Measurements from ENCODE around the gene PFKFB3. TPM values are rescaled to one million over a fixed set of nuclear protein-coding genes. Genes with fewer than 3 reads are reported as not detected.
A peak's percentile ranks its signal among the peaks of the same experiment; 100 is the strongest.
"Not testable (repeated sequence)": the region's sequence is repeated elsewhere in the genome, so short reads cannot be mapped to it uniquely, and the experiment has no call there.

Gene PFKFB3
- total and polyA plus RNA-seq, 10 donors = 6.3 to 227 (median 113) TPM

- no peak for DNase-seq
Measured at GRCh38 chr10:6236349-6237198, 33.8 kb downstream of the PFKFB3 start.

DNA sequence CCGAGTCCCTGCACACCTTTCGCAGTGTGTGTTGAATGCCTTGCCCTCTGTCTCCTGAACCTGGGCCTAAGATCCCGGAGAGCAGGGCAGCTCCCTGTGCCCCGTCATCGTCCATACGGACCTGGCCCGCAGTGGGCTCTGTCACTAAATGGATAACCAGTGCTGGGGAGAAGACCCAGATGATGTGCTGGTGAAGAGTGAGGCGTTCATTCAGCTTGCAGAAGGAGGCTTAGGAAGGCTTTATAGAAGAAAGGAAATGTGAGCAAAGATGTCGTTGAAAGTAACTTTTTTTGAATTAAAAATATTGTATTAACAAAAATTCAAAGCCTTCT, 34.4 kb downstream of the PFKFB3 start:
- 94 to 97% (median 95%) methylated on average over 9 of the region's 9 CpGs for WGBS, 5 donors
- Histone ChIP-seq H3K4me3 (no peak overlapping the region), H3K27ac (peak overlapping the region in 1 of 8 donors; percentile 13), H3K4me1 (peaks cover 0 to 12% (median 8%) of the 10 kb centered on the region in 6 donors), H3K9me3 (no peaks in the 10 kb centered on the region), H3K27me3 (replicated peaks in 1 of 7) (no peaks in the 10 kb centered on the region), H3K36me3 (peaks cover 0 to 72% (median 43%) of the 10 kb centered on the region in 6 donors)
- peak; percentile 20 to 58 (median 33) for TF ChIP-seq POLR2AphosphoS5 (IDR thresholded peaks at IDR 0.05)
- no peak for TF ChIP-seq CTCF (IDR thresholded peaks at IDR 0.05 in 8 of 11, conservative IDR thresholded peaks at IDR 0.05 in 3 of 11)
- no peak for TF ChIP-seq POLR2A (IDR thresholded peaks at IDR 0.05)
- no peak for DNase-seq
- intact Hi-C loops (cut with DNase I; ENCODE audit: low total_unique reads) = no loop called here

More at GRCh38 chr10:6236349-6237198, 33.8 kb downstream of the PFKFB3 start:
- intact Hi-C loops (cut with DNase I; ENCODE audit: low total_unique reads) = no loop called here
- Histone ChIP-seq H3K9me3 (no peaks in the 10 kb centered on the region), H3K4me3 (no peak overlapping the region), H3K4me1 (peaks cover 0 to 12% (median 8%) of the 10 kb centered on the region in 6 donors), H3K27ac (no peak overlapping the region), H3K27me3 (replicated peaks in 1 of 7) (no peaks in the 10 kb centered on the region), H3K36me3 (peaks cover 0 to 75% (median 49%) of the 10 kb centered on the region in 6 donors)
- WGBS, 5 donors = 86 to 96% (median 92%) methylated on average over 36 to 38 of the region's 38 CpGs
- TF ChIP-seq POLR2AphosphoS5 (IDR thresholded peaks at IDR 0.05) = peak; percentile 38 to 76 (median 43)
- no peak for TF ChIP-seq CTCF (IDR thresholded peaks at IDR 0.05 in 8 of 11, conservative IDR thresholded peaks at IDR 0.05 in 3 of 11)

- H3K4me3 ChIP-seq; intact Hi-C loops (cut with DNase I; ENCODE audit: low total_unique reads); DNase-seq; H3K27me3 ChIP-seq (replicated peaks in 1 of 7); H3K9me3 ChIP-seq: not testable (repeated sequence)
- Histone ChIP-seq H3K27ac (peak overlapping the region in 4 of 8 donors; percentile 43 to 62 (median 50)), H3K36me3 (peaks cover 0 to 72% (median 27%) of the 10 kb centered on the region in 6 donors), H3K4me1 (peaks cover 0 to 17% (median 8%) of the 10 kb centered on the region in 6 donors)
- 78 to 93% (median 87%) methylated on average over 6 of the region's 6 CpGs for WGBS, 5 donors
Measured at GRCh38 chr10:6238587-6239212, 36.0 kb downstream of the PFKFB3 start.

GRCh38 chr10:6239213-6239991, 36.7 kb downstream of the PFKFB3 start:
- no peak for DNase-seq
- H3K27me3 ChIP-seq (replicated peaks in 1 of 7) = no peaks in the 10 kb centered on the region
- H3K4me1 ChIP-seq = peaks cover 0 to 24% (median 8%) of the 10 kb centered on the region in 6 donors
- H3K36me3 ChIP-seq = peaks cover 0 to 72% (median 21%) of the 10 kb centered on the region in 6 donors
- intact Hi-C loops (cut with DNase I; ENCODE audit: low total_unique reads) = no loop called here
- H3K9me3 ChIP-seq = no peaks in the 10 kb centered on the region
- 63 to 72% (median 68%) methylated on average over 15 of the region's 15 CpGs for WGBS, 5 donors
- H3K27ac ChIP-seq = peak overlapping the region in 4 of 8 donors; percentile 43 to 62 (median 50)
- peak in 2 of 3 donors; percentile 37 to 81 for TF ChIP-seq POLR2AphosphoS5 (IDR thresholded peaks at IDR 0.05)
- TF ChIP-seq POLR2A (IDR thresholded peaks at IDR 0.05) = no peak
- TF ChIP-seq CTCF (IDR thresholded peaks at IDR 0.05 in 8 of 11, conservative IDR thresholded peaks at IDR 0.05 in 3 of 11) = no peak
- no peak overlapping the region for H3K4me3 ChIP-seq

All from spleen (tissue), 11 donors.